NCI-H446 (cell line): ENCODE data around the gene OSM.
A peak's percentile ranks its signal among the peaks of the same experiment; 100 is the strongest.
"Not testable (repeated sequence)": the region's sequence is repeated elsewhere in the genome, so short reads cannot be mapped to it uniquely, and the experiment has no call there.

Experiments
- DNase-seq, 2 experiments: peaks; one replicate each; lab custom pipeline; 2025; lab: John Stamatoyannopoulos, UW

The OSM gene

DNA sequence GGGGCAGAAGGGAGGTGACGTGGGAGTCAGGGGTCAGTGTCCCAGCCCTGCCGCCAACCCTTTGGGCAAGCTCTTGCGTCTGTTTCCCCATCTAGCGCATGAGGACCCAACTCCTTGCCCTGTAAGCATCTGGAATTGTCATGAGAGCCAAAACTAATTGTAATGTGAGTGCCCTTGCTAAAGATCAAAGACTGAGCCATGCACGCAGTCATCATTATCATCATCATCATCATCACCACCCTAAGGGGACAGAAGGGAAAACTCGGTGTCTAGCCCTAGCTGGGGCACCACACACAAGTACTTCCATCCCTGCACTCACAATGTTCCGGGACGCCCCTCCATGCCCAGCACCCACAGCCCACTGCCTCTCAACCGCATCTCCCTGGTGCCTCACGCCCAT, 22.6 kb downstream of the OSM start:
- DNase-seq, result no peak

DNA sequence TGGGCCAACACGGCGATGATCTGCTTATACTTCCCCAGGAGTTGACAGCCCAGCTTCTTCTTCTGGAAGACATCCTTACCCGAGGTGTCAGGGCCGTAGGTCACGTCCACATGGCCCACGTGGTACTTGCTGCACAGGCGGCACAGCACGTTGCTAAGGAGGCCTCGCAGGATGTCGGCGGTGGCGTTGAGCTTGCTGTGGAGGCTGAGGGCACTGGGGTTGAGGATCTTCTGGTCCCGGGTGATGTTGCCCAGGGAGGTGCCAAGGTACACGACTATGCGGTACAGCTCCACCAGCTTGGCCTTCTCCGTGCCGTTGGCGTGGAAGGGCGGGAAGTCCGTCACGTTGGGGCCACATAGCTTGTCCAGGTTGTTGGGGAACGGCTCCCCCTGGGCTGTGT, 23.0 kb downstream of the OSM start:
- DNase-seq, result no peak

DNA sequence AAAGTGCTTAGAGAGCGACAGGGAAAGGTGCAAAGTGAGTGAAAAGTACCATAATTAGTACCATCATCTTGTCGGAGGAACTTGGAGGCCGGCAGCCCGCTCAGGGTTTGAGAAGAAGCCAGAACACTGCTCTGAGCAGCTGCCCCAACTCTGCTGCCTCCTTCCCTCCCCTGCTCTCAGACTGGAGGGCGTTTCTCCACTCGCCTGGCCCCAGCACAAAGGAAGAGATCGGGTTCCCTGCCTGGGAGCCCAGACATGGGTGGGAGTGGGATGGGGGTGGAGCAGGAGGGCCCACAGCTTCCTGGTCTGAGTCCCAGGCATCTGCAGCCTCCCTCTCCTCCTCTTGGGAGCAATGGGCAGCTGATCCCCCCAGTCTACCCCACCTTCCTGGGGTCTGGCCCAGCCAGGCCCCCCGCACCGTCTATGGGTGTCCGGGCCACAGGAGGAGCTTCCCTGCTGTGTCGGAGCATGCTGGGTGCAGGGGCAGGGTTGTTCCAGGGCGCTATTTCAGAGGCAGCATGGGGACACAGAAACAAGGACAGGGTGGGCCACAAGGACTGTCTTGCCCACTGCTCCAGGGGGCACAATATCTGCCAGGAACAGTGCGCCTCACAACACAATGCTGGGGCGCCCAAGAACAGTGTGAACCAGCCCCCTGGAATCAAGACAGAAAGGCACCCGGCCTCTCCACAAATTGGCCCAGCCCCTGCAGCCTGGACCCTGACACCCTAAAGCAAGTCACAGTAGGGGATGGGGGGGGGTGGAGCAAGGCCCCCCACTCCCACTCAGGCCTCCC, 24.9 kb downstream of the OSM start:
- DNase-seq, result no peak

DNA sequence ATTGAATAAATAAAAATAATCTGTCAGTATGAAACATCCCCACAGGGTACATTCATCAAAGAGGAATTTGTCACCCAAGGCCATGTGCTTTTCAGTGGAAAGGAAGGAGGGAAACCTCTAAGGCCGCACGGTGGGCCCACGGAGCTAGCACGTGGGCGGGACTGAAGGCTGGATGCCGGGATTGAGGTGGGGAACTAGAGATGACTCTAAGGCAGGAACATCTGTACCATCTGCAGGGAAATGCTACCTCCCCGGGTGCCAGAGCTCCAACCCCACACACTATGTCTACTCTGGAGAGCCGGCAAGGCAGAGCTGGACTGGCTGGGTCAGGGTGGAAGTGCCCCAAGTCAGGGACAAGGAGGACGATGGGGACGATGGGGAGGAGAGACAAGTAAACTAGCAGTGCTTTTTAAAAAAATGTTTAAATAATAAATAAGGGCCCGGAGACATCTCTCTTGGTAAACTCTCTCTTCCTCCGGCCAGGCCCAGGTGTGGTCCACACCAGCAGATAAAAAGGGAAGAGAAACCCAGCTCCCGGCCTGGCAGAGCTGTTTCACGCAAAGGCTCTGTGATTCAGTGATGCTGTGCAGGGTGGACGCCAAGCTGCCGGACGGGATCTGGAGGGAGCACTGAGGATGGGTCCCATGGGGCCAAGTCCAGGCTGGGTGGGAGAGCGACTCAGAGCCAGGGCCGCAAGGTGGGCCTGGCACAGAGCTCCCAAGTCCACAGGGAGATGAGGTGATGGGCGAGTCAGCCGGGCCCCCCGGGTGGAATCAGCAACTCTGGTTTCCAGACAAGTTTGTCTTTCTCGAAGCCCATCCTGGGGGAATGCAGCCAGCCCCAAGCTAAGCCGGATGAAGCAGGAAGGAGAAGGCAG, 25.9 kb downstream of the OSM start:
- DNase-seq, result no peak

DNA sequence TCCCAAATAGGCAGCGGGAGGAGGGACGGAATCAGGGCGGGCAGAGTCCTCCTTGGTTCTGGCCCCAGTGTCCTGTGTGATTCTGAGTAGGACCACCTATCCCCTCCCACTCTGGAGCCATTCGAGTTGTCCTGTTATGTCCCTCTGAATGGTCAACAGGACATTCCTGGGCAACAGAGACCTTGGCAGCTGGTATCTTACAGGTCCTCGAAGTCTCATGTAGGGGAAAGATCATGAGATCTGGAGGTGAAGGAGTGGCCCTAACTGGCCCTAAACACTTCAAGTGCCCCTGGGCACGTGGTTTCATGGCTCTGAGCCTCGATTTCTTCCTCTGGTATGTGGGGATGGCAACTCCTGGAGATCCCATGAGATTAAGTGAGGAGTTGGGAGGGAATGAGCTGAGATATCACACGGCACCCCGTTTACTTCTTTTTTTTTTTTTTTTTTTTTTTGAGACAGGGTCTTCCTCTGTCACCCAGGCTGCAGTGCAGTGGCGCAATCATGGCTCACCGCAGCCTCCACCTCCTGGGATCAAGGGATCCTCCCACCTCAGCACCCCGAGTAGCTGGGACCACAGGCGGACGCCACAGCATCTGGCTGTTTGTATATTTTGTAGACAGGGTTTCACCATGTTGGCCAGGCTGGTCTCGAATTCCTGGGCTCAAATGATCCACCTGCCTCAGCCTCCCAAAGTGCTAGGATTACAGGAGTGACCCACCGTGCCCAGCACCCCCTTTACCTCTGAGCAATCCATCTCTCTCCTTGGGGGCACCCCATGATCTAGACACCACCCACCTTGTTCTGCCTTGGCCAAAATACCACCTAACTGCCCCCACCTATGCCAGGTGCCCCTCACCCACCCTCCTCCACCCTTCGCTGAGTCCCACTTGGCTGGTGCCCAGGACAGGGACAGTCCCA, 26.9 kb downstream of the OSM start:
- no peak for DNase-seq

DNA sequence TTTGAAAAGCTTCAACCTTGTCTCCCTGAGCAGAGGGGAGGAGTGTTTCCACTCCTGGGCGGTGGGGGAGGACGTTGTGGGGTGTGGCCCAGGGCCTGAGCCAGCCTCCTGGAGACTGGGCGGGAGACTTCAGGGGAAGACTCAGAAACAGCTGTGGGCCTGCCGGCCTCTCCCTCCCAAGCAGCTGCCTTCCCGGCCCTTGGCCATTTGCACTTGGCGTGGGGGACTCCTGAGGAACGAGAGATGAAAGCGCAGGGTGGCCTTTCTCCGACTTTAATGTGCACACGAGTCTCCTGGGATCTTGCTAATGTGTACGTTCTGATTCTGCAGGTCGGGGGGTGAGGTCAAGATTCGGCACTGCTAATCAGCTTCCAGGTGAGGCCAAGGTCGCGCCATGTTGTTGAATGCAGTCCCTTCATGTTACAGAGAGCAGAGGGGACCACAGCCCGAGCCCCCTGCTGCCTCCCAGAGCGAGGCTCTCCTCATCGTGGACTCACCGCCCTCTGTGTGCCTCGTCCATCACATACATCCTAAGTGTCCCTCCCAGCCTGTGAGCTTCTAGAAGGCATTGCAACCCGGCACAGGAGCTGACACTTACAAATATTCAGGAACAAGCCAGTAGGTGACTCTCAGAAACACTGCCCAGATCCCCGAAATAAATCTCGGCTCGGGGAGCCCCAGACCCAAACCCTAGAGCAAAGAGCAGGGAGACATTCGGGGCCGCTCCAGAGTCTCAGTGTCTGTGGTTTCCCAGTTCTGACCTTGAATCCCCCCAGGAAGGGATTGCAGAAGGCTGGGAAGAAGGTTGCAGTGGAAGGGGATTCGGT, 27.8 kb downstream of the OSM start:
- no peak for DNase-seq

DNA sequence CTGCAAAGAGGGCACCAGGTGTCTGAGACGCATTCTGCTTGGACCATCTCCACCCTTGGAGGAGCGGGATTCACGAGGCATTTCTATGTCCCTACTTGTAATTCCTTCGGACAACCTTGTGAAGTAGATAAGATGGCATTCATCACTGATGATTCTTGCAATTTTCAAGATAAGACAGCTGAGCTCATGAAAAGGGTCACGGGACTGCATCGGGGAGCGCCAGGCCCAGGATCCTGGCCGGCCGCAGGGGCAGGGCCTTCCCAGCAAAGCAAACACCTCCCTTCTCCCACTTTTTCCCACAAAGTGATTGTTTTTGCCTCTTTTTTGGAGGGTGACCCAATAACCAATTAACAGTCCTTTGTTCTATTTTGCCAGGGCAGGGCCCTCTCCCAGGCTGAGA, 28.5 kb downstream of the OSM start:
- no peak for DNase-seq

DNA sequence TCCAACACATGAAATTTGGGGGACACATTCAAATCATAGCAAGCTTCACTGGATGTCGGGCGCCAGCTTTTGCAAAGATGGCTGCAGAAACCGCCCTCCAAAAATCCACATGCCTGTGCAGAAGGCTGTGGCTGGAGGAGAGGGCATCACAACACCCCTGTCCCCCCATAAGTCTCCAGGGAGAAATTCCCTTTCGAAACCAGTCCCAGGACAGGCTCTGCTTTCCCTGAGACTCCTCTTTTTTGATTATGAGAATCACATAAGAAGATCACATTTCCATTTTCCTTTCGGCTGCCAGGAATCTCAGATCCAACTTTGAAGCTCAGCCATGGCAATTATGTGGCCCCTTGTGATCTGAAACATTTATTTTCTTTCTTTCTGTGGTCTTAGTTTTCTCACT, 29.8 kb downstream of the OSM start:
- DNase-seq, result no peak

DNA sequence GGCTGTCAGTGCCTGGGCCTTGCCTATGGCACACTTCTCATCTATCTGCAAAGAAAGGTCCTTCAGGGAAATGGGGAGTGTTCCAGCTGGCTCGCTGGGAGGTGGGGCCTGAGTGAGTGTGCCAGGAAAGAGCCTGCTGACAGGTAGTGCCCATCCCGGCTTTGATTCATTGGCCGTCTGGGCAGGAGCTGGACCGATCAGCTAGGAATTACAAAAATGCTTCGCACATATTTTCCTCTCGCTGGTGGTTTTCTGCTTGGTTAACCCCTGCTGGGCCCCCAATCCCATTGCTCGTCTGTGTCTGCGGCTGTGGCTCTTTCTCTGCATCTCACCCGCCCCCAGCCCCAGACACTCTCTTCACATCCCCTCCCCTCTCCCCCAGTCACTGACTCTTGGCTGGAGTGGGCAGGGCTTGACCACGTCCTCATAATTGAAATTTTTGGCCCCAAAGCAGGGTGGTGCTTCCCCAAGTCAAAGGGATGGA, 30.9 kb downstream of the OSM start:
- peak in 1 of 2 experiments; percentile 47 for DNase-seq

DNA sequence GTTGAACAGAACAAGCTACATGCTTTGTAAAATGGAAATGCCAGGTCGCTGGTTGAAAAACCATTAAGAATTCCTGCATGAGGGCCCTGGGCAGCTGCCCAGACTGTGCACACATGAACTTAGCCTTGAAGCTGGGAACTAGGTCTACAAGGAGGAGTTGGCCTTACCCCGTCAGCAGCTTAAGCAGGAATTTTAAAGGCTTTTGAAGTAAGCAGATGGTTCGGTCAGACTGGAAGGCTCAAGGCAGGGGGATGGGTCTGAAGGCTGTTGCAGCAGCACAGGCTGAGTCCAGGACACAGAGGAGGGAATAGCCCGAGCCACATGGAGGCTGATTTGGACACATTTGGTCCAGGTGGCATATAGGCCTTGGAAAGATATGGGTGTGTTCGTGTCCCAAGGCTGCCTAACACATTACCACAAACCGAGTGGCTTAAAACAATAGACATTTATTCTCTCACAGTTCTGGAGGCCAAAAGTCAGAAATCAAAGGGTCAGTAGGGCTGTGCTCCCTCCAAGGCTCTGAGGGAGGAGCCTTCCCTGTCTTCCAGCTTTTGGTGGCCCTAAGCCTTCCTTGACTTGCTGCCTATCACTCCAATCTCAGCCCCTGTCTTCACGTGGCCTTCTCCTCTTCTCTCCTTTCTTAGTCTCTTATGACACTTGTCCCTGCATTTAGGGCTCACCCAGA, 31.7 kb downstream of the OSM start:
- DNase-seq, result peak in 1 of 2 experiments; percentile 67

DNA sequence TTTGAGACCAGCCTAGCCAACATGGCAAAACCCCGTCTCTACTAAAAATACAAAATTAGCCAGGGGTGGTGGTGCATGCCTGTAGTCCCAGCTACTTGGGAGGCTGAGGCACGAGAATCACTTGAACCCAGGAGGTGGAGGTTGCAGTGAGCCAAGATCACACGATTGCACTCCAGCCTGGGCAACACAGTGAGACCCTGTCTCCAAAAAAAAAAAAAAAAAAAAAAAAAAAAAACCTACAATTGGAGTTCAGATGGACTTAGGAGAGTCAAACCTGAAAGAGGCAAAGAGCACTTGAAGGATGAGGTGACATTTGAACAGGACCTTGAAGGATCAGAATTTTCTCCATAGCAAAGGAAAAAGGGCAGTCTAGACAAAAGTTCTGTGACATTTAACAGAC, 32.3 kb downstream of the OSM start:
- DNase-seq, result not testable (repeated sequence)

DNA sequence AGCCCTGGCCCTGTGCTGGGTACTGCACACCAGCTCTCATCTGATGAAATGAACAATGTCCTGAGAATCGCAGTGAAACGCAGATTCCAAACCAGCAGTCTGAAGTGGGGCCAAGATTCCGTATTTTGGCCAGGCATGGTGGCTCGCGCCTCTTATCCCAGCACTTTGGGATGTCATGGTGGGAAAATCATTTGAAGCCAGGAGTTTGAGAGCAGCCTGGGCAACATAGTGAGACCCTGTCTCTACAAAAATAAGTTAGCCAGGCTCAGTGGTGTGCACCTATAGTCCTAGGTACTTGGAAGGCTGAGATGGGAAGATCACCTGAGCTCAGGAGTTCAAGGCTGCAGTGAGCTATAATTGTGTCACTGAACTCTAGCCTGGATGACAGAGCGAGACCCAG, 33.1 kb downstream of the OSM start:
- DNase-seq, result no peak

DNA sequence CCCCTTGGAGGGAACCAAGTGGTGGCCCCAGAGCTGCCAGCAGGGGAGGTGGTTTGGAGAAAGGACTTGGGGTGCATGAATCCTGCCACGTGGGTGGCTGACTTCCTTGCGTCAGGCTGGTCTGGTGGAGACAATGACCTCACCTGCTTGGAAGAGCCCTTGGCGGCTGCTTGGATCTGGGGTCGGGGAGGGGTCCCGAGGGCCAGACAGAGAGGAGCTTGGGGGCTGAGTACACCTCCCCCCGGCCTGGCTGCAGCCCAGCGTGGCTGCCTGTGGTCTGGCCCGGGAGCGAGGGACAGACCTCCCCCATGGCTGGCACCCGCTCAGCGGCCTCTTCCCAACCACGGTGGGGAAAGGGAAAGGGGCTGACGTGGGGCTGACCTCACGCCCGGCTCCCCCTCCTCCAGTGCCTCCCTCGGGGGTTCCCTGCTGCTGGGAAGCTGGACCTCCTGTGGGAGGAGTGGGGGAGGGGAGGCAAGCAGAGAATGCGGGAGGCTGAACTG, 33.9 kb downstream of the OSM start:
- DNase-seq, result no peak

DNA sequence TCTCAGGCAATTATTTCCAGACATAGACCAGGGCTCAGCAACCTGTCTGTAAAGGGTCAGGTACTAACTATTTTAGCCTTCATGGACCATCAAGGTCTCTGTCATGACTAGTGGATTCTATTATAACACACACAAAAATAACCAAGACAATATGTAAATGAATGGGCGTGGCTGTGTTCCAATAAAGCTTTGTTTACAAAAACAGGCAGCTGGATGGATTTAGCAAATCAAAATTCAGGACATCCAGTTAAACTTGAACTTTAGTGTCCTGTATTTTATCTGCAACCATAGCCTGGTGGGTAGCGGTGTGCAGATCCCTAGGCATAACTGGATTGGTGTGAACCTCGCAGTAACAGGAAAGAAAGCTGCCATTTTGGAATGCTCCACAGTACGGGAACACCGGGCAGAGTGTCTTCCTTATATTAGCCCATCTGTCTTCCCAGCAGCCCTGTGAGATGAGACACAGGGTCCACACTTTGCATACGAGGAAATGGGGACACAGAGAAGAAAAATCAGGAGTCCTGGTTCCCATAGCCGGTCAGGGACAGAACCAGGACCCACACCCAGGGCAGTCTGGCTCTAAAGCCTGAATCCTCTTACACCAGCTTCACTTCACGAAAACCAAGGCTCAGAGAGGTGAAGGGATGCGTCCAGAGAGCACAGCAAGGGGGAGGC, 35.7 kb downstream of the OSM start:
- no peak for DNase-seq

DNA sequence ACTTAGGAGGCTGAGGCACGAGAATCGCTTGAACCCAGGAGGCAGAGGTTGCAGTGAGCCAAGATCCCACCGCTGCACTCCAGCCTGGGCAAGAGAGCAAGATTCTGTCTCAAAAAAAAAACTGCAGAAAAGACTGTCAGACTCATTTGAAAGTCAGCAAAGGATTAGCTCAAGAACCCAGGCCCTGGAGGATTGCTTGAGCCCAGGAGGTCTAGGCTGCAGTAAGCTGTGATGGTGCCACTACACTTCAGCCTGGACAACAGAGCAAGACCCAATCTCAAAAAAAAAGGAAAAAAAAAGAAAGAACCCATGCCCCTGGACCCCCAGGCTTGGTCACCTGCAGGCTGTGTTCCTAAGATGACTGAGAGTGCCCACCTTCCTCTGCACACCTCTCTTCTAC, 36.3 kb downstream of the OSM start:
- DNase-seq, result no peak

DNA sequence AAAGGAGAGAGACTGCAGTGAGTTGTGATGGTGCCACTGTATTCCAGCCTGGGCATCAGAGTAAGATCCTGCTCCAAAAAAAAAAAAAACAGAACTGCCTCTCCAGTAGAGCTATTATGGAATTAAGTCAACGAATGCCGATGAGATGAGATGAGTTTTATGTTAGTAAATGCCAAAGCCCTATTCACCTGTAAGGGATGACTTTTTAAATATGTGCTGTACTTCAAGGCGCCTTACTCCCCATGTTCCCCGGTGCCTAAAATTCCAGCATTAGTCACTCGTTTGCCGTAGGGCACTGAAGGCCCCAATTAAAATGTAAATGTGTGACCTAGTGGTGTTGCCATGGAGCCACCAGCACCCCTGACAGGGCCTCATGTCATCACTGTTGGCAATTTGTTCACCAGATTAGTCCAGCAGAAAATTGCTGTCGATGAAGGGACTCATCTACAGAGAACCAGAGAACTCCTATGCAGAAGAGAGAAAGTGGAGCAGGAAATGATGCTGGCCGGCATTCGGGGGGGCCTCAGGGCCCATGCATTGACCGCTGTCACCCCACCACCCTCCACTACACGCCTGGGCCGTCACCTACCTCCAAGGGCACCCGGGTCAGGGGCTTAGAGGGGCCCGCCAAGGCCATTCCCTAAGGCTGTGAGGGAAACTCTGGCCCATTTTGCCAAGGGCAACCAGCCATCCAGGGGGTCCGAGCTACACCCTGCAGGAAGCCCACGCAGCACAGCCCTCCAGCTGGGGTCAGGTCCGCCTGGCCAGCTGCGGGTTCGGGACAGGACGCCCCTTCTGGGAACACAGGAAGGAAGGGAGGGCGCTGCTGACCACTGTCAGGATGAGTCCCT, 37.9 kb downstream of the OSM start:
- no peak for DNase-seq

DNA sequence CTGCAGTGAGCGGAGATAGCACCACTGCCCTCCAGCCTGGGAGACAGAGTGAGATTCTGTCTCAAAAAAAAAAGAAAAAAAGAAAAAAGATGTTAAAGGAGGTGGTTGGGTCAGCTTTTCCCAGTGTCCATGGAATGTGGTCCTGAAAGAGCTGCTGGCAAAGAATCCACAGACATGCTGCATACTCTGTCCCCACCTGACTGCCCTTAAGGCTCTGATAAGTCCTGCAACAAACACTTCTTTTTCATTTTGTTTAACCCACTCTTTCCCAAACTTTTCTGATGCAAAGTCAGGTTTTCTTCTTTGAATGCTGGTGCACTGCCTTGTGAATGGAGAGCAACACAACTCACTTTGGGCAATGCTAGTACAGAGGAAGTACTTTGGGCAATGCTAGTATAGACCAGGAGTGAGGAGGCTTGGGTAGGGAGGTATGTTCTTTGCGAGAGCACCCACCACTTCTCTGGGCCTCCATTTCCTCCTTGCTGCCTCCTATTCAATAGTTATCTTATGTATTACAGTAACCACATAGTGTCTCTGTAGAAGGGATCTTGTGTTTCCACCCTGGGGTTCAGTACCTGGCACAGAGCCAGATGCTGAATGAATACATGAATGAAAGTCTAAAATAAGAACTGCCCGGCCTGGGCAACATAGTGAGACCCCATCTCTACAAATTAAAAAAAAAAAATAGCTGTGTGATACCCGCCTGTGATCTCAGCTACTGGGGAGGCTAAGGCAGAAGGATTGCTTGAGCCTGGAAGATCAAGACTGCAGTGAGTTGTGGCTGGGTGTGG, 39.0 kb downstream of the OSM start:
- DNase-seq, result no peak
